Measurements from ENCODE around the gene ECI1.

DNA sequence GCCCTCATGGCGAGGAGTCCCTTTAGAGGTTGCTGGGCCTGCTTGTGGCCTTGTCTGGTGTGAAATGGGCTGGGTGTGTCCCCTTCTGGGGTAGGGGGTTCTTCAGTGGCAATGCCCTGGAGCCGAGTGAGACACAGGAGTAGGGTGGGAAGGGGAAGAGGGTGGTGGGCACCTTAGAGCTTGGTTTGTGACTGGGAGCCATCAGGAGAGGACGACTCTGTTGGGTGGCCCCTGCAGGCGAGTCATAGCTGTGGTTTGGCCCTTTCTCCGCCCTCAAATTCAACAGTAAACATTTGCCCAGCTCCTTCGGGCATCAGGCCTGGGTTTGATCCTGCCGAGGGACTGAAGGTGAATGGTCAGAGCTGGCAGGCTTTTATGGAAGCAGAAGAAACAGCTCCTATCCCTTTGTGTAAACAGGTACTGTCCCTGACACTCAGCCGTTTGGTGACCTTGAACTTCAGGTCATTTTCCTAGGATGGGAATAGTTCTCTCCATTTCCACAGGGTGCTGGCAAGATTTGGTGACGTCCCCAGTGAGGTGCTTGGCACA is 25.1 kb downstream of the ECI1 start:
- TF ChIP-seq, protein P1, sequence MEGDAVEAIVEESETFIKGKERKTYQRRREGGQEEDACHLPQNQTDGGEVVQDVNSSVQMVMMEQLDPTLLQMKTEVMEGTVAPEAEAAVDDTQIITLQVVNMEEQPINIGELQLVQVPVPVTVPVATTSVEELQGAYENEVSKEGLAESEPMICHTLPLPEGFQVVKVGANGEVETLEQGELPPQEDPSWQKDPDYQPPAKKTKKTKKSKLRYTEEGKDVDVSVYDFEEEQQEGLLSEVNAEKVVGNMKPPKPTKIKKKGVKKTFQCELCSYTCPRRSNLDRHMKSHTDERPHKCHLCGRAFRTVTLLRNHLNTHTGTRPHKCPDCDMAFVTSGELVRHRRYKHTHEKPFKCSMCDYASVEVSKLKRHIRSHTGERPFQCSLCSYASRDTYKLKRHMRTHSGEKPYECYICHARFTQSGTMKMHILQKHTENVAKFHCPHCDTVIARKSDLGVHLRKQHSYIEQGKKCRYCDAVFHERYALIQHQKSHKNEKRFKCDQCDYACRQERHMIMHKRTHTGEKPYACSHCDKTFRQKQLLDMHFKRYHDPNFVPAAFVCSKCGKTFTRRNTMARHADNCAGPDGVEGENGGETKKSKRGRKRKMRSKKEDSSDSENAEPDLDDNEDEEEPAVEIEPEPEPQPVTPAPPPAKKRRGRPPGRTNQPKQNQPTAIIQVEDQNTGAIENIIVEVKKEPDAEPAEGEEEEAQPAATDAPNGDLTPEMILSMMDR (IDR thresholded peaks at IDR 0.05): no peak
- TF ChIP-seq POLR2A (IDR thresholded peaks at IDR 0.05): no peak

Measured in body of pancreas (tissue), 4 donors.